ENCODE measurements around the gene PPARA. TPM values are rescaled to one million over a fixed set of nuclear protein-coding genes. Genes with fewer than 3 reads are reported as not detected.

Gene PPARA
- total and polyA plus RNA-seq, 11 donors = 21.1 to 96.4 (median 80.4) TPM

- H3K9me3 ChIP-seq = no peaks in the 10 kb centered on the region
- H3K27me3 ChIP-seq = no peaks in the 10 kb centered on the region
- peak in 2 of 4 donors; percentile 31 to 40 for ATAC-seq
- DNase-seq = peak in 2 of 5 donors; percentile 37 to 63
- peaks cover 0 to 56% (median 29%) of the 10 kb centered on the region in 9 donors for H3K36me3 ChIP-seq
- H3K4me1 ChIP-seq = peaks cover 5 to 79% (median 44%) of the 10 kb centered on the region in 12 donors
- H3K4me3 ChIP-seq = no peak overlapping the region
- H3K27ac ChIP-seq = peak overlapping the region in 11 of 12 donors; percentile 35 to 90 (median 68)
- WGBS, 4 donors = 39 to 47% (median 39%) methylated on average over 5 of the region's 5 CpGs
- intact Hi-C loops (cut with DNase I) = loop anchor here in 4 of 10 donors (5.0 to 10.0 kb wide), 3 partner anchors 87 to 303 kb away; partner anchors contain the start of gene PPARA (in 2 of the 4)
- TF ChIP-seq CTCF (IDR thresholded peaks at IDR 0.05) = no peak
- TF ChIP-seq POLR2A (IDR thresholded peaks at IDR 0.05) = no peak
Observed at GRCh38 chr22:46241396-46242007, 91.2 kb downstream of the PPARA start.

GRCh38 chr22:46242076-46242475, 91.8 kb downstream of the PPARA start:
- 78 to 89% (median 82%) methylated on average over 10 of the region's 10 CpGs for WGBS, 4 donors
- Histone ChIP-seq H3K9me3 (no peaks in the 10 kb centered on the region), H3K27ac (peak overlapping the region in 8 of 12 donors; percentile 49 to 90 (median 69)), H3K36me3 (peaks cover 0 to 54% (median 24%) of the 10 kb centered on the region in 9 donors), H3K4me3 (no peak overlapping the region), H3K27me3 (no peaks in the 10 kb centered on the region), H3K4me1 (peaks cover 5 to 81% (median 42%) of the 10 kb centered on the region in 12 donors)
- no peak for ATAC-seq
- no peak for DNase-seq
- no peak for TF ChIP-seq POLR2A (IDR thresholded peaks at IDR 0.05)
- TF ChIP-seq CTCF (IDR thresholded peaks at IDR 0.05) = no peak
- intact Hi-C loops (cut with DNase I) = loop anchor here in 4 of 10 donors (5.0 to 10.0 kb wide), 3 partner anchors 87 to 303 kb away; partner anchors contain the start of gene PPARA (in 2 of the 4)

GRCh38 chr22:46244771-46245170, 94.4 kb downstream of the PPARA start:
- TF ChIP-seq CTCF (IDR thresholded peaks at IDR 0.05) = no peak
- no peak for TF ChIP-seq POLR2A (IDR thresholded peaks at IDR 0.05)
- no peak for ATAC-seq
- WGBS, 4 donors = 68 to 89% (median 75%) methylated on average over 8 to 9 of the region's 9 CpGs
- Histone ChIP-seq H3K27ac (peak overlapping the region; percentile 21 to 94 (median 76)), H3K27me3 (no peaks in the 10 kb centered on the region), H3K4me1 (peaks cover 7 to 86% (median 51%) of the 10 kb centered on the region in 12 donors), H3K36me3 (peaks cover 0 to 33% (median 11%) of the 10 kb centered on the region in 9 donors), H3K4me3 (peak overlapping the region in 3 of 12 donors; percentile 4 to 26 (median 13)), H3K9me3 (no peaks in the 10 kb centered on the region)
- no peak for DNase-seq
- intact Hi-C loops (cut with DNase I) = loop anchor here in 7 of 10 donors (5.0 to 10.0 kb wide), 6 partner anchors 53 to 300 kb away; partner anchors contain the start of genes PPARA (in 4 of the 7) and GTSE1 (in 1 of the 7)

- H3K9me3 ChIP-seq = no peaks in the 10 kb centered on the region
- intact Hi-C loops (cut with DNase I) = loop anchor here in 6 of 10 donors (5.0 to 10.0 kb wide), 5 partner anchors 52 to 299 kb away; partner anchors contain the start of genes PPARA (in 4 of the 6) and GTSE1 (in 1 of the 6)
- peaks cover 0 to 30% (median 7%) of the 10 kb centered on the region in 9 donors for H3K36me3 ChIP-seq
- H3K27ac ChIP-seq = peak overlapping the region; percentile 11 to 94 (median 76)
- peak; percentile 78 to 88 (median 86) for DNase-seq
- H3K4me1 ChIP-seq = peaks cover 7 to 81% (median 46%) of the 10 kb centered on the region in 12 donors
- peak overlapping the region in 3 of 12 donors; percentile 4 to 26 (median 13) for H3K4me3 ChIP-seq
- WGBS, 4 donors = 14 to 26% (median 18%) methylated on average over 16 of the region's 16 CpGs
- no peaks in the 10 kb centered on the region for H3K27me3 ChIP-seq
- peak; percentile 60 to 78 (median 70) for ATAC-seq
- no peak for TF ChIP-seq POLR2A (IDR thresholded peaks at IDR 0.05)
- TF ChIP-seq CTCF (IDR thresholded peaks at IDR 0.05) = peak in 1 of 12 donors; percentile 32
Observed at GRCh38 chr22:46245511-46245910, 95.2 kb downstream of the PPARA start.
